Hematopoietic multipotent progenitor cell treated with erythropoietin and hydrocortisone succinate and interleukin-3 and kit ligand, for 8 days (in vitro differentiated cells): Measurements from ENCODE around the gene CFAP46.

Experiments
- DNase-seq: peaks from one replicate; pipeline ENCODE4 v3.0.0-alpha.2; 2015

The CFAP46 gene

GRCh38 chr10:132764108-132764507 lies 178.3 kb downstream of the CFAP46 start:
- DNase-seq = no peak

- DNase-seq = no peak
These were observed 178.8 kb downstream of the CFAP46 start for GRCh38 chr10:132763545-132763944.

- DNase-seq = no peak
These were observed 180.1 kb downstream of the CFAP46 start for GRCh38 chr10:132762267-132762666.

- DNase-seq = no peak
These were observed 180.8 kb downstream of the CFAP46 start for GRCh38 chr10:132761395-132762060.

- DNase-seq = no peak
These were observed 183.5 kb downstream of the CFAP46 start for GRCh38 chr10:132758865-132759264.
